HCT116 (cell line): ENCODE data around the gene PAM16. TPM values are rescaled to one million over a fixed set of nuclear protein-coding genes. Genes with fewer than 3 reads are reported as not detected.

ENCODE experiments used
- ATAC-seq: fragments of 200-7000 bp; cut with Tn5 transposase; 2 replicates; pipeline ENCODE4 v1.9.1; 2020; ENCODE audit warnings: mild to moderate bottlenecking, moderate library complexity
- BruUV-seq: library from RNA; stranded (reverse); fragments of 400-500 nt; replicated peaks from 2 replicates; lab custom pipeline; 2021; lab: Mats Ljungman, UMichigan
- CTCF ChIA-PET: fragments of 300-600 bp; sonication (Branson Sonifier 250); formaldehyde crosslinking; loops from one replicate; lab custom pipeline; 2021; ENCODE audit warnings: antibody characterized with exemption; lab: Charles Lee
- POLR2A ChIA-PET: fragments of 300-600, 350-600 bp; sonication (Branson Sonifier 250); formaldehyde crosslinking; loops from one replicate; lab custom pipeline; 2021; ENCODE audit warnings: antibody characterized with exemption; lab: Charles Lee
- RAD21 ChIA-PET, 2 experiments: fragments of 300-600 bp; sonication (Branson Sonifier 250); formaldehyde crosslinking; loops; one replicate each; lab custom pipeline; 2023; ENCODE audit warnings: low total read pairs in 2 of 2; ENCODE audit not compliant: uncharacterized antibody in 2 of 2, unreplicated experiment in 2 of 2, low non-redundant PET in 1 of 2; lab: Charles Lee
- DNase-seq: peaks from one replicate; pipeline ENCODE4 v3.0.0-alpha.2; 2010; ENCODE audit warnings: low read depth, low spot score
- H2AFZ ChIP-seq: fragments of 200-600 bp; shearing (Covaris generic), sonication (generic); 2 replicates; pipeline ENCODE4 v1.6.1; 2017; ENCODE audit warnings: low read depth, mixed run types, mixed read lengths, antibody characterized with exemption, low read length; ENCODE audit not compliant: poor library complexity, severe bottlenecking
- H3K27ac ChIP-seq: 2 replicates; pipeline ENCODE4 v1.5.1; 2012; ENCODE audit warnings: low read depth, low read length
- H3K27me3 ChIP-seq: fragments of 200-600 bp; sonication (generic); 2 replicates; pipeline ENCODE4 v1.6.1; 2016; ENCODE audit warnings: mixed run types, low read length, mixed read lengths; ENCODE audit not compliant: insufficient read depth
- H3K36me3 ChIP-seq, 2 experiments: fragments of 200-500 bp in 1 of 2; fragments of 200-600 bp in 1 of 2; sonication (Bioruptor generic) in 1 of 2; sonication (generic) in 1 of 2; 2 replicates each; pipeline versions ENCODE4 v1.5.1 to v1.6.1; 2014 to 2016; ENCODE audit warnings: low read length in 2 of 2, inconsistent platforms in 1 of 2, mixed read lengths in 1 of 2, mixed run types in 1 of 2; ENCODE audit not compliant: insufficient read depth in 2 of 2, control insufficient read depth in 1 of 2
- H3K4me1 ChIP-seq, 2 experiments: fragments of 200-600 bp in 1 of 2; sonication (generic) in 1 of 2; 2 replicates each; pipeline versions ENCODE4 v1.5.1 to v1.6.1; 2012 to 2017; ENCODE audit warnings: low read length in 2 of 2, inconsistent platforms in 1 of 2, mild to moderate bottlenecking in 1 of 2, mixed read lengths in 1 of 2, mixed run types in 1 of 2, moderate library complexity in 1 of 2; ENCODE audit not compliant: insufficient read depth in 2 of 2, control insufficient read depth in 1 of 2
- H3K4me2 ChIP-seq: fragments of 200-600 bp; sonication (generic); 2 replicates; pipeline ENCODE4 v1.6.1; 2017; ENCODE audit warnings: mixed run types, low read length, mixed read lengths
- H3K4me3 ChIP-seq, 2 experiments: fragments of 200-600 bp in 1 of 2; sonication (generic) in 1 of 2; replicated peaks in 1 of 2; 2 replicates each; pipeline ENCODE4 v1.5.1; 2011 to 2016; ENCODE audit warnings: low read length in 2 of 2, control low read depth in 1 of 2, low read depth in 1 of 2, mild to moderate bottlenecking in 1 of 2, mixed read lengths in 1 of 2, mixed run types in 1 of 2
- H3K79me2 ChIP-seq: fragments of 200-600 bp; sonication (generic); 2 replicates; pipeline ENCODE4 v1.6.1; 2017; ENCODE audit warnings: mild to moderate bottlenecking, mixed run types, low read length, moderate library complexity, mixed read lengths; ENCODE audit not compliant: insufficient read depth
- H3K9ac ChIP-seq: fragments of 200-600 bp; sonication (generic); 2 replicates; pipeline ENCODE4 v1.6.1; 2016; ENCODE audit warnings: low read length, mixed read lengths
- H3K9me2 ChIP-seq: fragments of 200-600 bp; sonication (generic), shearing (Covaris generic); 2 replicates; pipeline ENCODE4 v1.6.1; 2017; ENCODE audit warnings: mixed run types, mild to moderate bottlenecking, moderate library complexity; ENCODE audit not compliant: insufficient read depth
- H3K9me3 ChIP-seq, 2 experiments: fragments of 200-500 bp in 1 of 2; fragments of 200-600 bp in 1 of 2; sonication (Bioruptor generic) in 1 of 2; sonication (generic) in 1 of 2; 2 replicates each; pipeline ENCODE4 v1.6.1; 2014 to 2017; ENCODE audit warnings: low read length in 2 of 2, mixed read lengths in 2 of 2, inconsistent platforms in 1 of 2, low read depth in 1 of 2, mild to moderate bottlenecking in 1 of 2, mixed run types in 1 of 2, moderate library complexity in 1 of 2; ENCODE audit not compliant: control insufficient read depth in 1 of 2, insufficient read depth in 1 of 2
- H4K20me1 ChIP-seq: fragments of 200-600 bp; sonication (generic), shearing (Covaris generic); 2 replicates; pipeline ENCODE4 v1.6.1; 2017; ENCODE audit warnings: mixed run types, mild to moderate bottlenecking, moderate library complexity; ENCODE audit not compliant: insufficient read depth
- ATF3 ChIP-seq: IDR thresholded peaks from 2 replicates; pipeline ENCODE4 v1.6.1; 2012
- CEBPB ChIP-seq: IDR thresholded peaks from 2 replicates; pipeline ENCODE4 v1.6.1; 2012; ENCODE audit warnings: low read depth
- EGR1 ChIP-seq: IDR thresholded peaks from 2 replicates; pipeline ENCODE4 v1.6.1; 2012; ENCODE audit warnings: low read depth
- ELF1 ChIP-seq: IDR thresholded peaks from 2 replicates; pipeline ENCODE4 v1.6.1; 2012; ENCODE audit warnings: low read depth, borderline replicate concordance
- FOSL1 ChIP-seq: IDR thresholded peaks from 2 replicates; pipeline ENCODE4 v1.6.1; 2012; ENCODE audit warnings: low read depth
- JUND ChIP-seq: IDR thresholded peaks from 2 replicates; pipeline ENCODE4 v1.6.1; 2012
- POLR2AphosphoS5 ChIP-seq: IDR thresholded peaks from 2 replicates; pipeline ENCODE4 v1.6.1; 2011; ENCODE audit warnings: mild to moderate bottlenecking, low read depth, low read length, moderate library complexity
- SRF ChIP-seq: IDR thresholded peaks from 2 replicates; pipeline ENCODE4 v1.6.1; 2012; ENCODE audit warnings: low read depth
- TCF7L2 ChIP-seq: IDR thresholded peaks from 2 replicates; pipeline ENCODE4 v1.7.0; 2011; ENCODE audit warnings: borderline replicate concordance, inconsistent platforms; ENCODE audit not compliant: insufficient read depth, insufficient read length; ENCODE audit errors: extremely low read depth
- intact Hi-C: fragments of 100-400 bp; cut with micrococcal nuclease; formaldehyde crosslinking; loops from 2 replicates; pipeline ENCODE4 v1.10.0; 2022
- total RNA-seq: library from RNA; stranded (reverse); gene quantifications from one replicate; pipeline ENCODE4 v1.2.1, GENCODE V29; 2021; ENCODE audit not compliant: unreplicated experiment

The PAM16 gene
- total RNA-seq, 1 experiment from 2014 or later, result 102 TPM

- TF ChIP-seq TCF7L2, result no peak
- no peak for TF ChIP-seq SRF
- TF ChIP-seq EGR1, result no peak
- no peak for TF ChIP-seq POLR2AphosphoS5
- TF ChIP-seq, all 23 proteins: peak for 0
These were observed 16.3 kb upstream of the PAM16 start (continued) for GRCh38 chr16:4367393-4367856.

- POLR2A ChIA-PET, result interaction anchor here (0.8 kb wide), 1 partner anchor 170 kb away, joined by 3 read pairs; no protein-coding TSS in a partner anchor
- H3K4me3 ChIP-seq, result no peak overlapping the region
- CTCF ChIA-PET, result no interaction called here
- H4K20me1 ChIP-seq, result no peaks in the 10 kb centered on the region
- ATAC-seq (no peak), DNase-seq (no peak)
- no peaks in the 10 kb centered on the region for H3K9me3 ChIP-seq
- no peak overlapping the region for H2AFZ ChIP-seq
- H3K4me1 ChIP-seq, result peaks cover 9 to 36% of the 10 kb centered on the region in 2 experiments
- intact Hi-C loops, result no loop called here
- no peak overlapping the region for H3K27ac ChIP-seq
- H3K9ac ChIP-seq, result no peak overlapping the region
- RAD21 ChIA-PET, result no interaction called here
- H3K36me3 ChIP-seq, result no peaks in the 10 kb centered on the region
- TF ChIP-seq ELF1, result no peak
- H3K9me2 ChIP-seq, result no peaks in the 10 kb centered on the region
- H3K79me2 ChIP-seq, result no peaks in the 10 kb centered on the region
- no TSS peak for BruUV-seq
- no peaks in the 10 kb centered on the region for H3K27me3 ChIP-seq
- H3K4me2 ChIP-seq, result no peak overlapping the region
These were observed 14.9 kb upstream of the PAM16 start for GRCh38 chr16:4366016-4366415.

- CTCF ChIA-PET, result interaction anchor here (1.0 kb wide), 1 partner anchor 14 kb away, joined by 3 read pairs; no protein-coding TSS in a partner anchor
- H2AFZ ChIP-seq, result no peak overlapping the region
These were observed 14.5 kb upstream of the PAM16 start for GRCh38 chr16:4365615-4366014.

More at GRCh38 chr16:4365615-4366014, 14.5 kb upstream of the PAM16 start:
- H3K36me3 ChIP-seq, result no peaks in the 10 kb centered on the region
- no peak overlapping the region for H3K4me3 ChIP-seq
- H3K9me3 ChIP-seq, result no peaks in the 10 kb centered on the region
- H3K27ac ChIP-seq, result no peak overlapping the region
- no peaks in the 10 kb centered on the region for H3K9me2 ChIP-seq
- POLR2A ChIA-PET, result no interaction called here
- H4K20me1 ChIP-seq, result no peaks in the 10 kb centered on the region
- H3K79me2 ChIP-seq, result no peaks in the 10 kb centered on the region
- H3K4me1 ChIP-seq, result peaks cover 11 to 36% of the 10 kb centered on the region in 2 experiments
- intact Hi-C loops, result no loop called here
- no peak for TF ChIP-seq ATF3
- TF ChIP-seq FOSL1, result no peak
- no peak for TF ChIP-seq CEBPB
- TF ChIP-seq JUND, result no peak
- TF ChIP-seq, all 23 proteins: peak for 0
- RAD21 ChIA-PET, result no interaction called here
- no peak for ATAC-seq
- no peak overlapping the region for H3K9ac ChIP-seq
- no peaks in the 10 kb centered on the region for H3K27me3 ChIP-seq
- no peak for DNase-seq
- no TSS peak for BruUV-seq
- no peak overlapping the region for H3K4me2 ChIP-seq
